ENCODE results near the gene CYP27A1. TPM values are rescaled to one million over a fixed set of nuclear protein-coding genes. Genes with fewer than 3 reads are reported as not detected.
A peak's percentile ranks its signal among the peaks of the same experiment; 100 is the strongest.

CYP27A1 gene
- total RNA-seq, 1 donor from 2014 or later, result 30.0 TPM

GRCh38 chr2:218806346-218806978, 24.5 kb downstream of the CYP27A1 start:
- Histone ChIP-seq H3K9me3 (peaks cover 5% of the 10 kb centered on the region), H3K27ac (peak overlapping the region; percentile 75), H3K4me3 (no peak overlapping the region), H3K36me3 (no peaks in the 10 kb centered on the region), H3K27me3 (no peaks in the 10 kb centered on the region), H3K4me1 (peaks cover 36% of the 10 kb centered on the region)
- DNase-seq (ENCODE audit: extremely low spot score in 2 of 2), result no peak
- peak in 1 of 2 donors; percentile 96 for TF ChIP-seq POLR2AphosphoS5 (IDR thresholded peaks at IDR 0.05; ENCODE audit: insufficient read depth in 1 of 2, low read depth in 1 of 2)
- no peak for TF ChIP-seq CTCF (IDR thresholded peaks at IDR 0.05)
- intact Hi-C loops (cut with DNase I), result no loop called here

- H3K27ac ChIP-seq, result peak overlapping the region; percentile 75
These were observed 25.7 kb downstream of the CYP27A1 start for GRCh38 chr2:218807626-218808025.

GRCh38 chr2:218809515-218809914, 27.6 kb downstream of the CYP27A1 start:
- peaks cover 5% of the 10 kb centered on the region for H3K9me3 ChIP-seq
- H3K36me3 ChIP-seq, result peaks cover 0 to 24% of the 10 kb centered on the region in 2 donors
- no peak for DNase-seq (ENCODE audit: extremely low spot score in 2 of 2)
- no peaks in the 10 kb centered on the region for H3K27me3 ChIP-seq
- no peak for TF ChIP-seq POLR2AphosphoS5 (IDR thresholded peaks at IDR 0.05; ENCODE audit: insufficient read depth in 1 of 2, low read depth in 1 of 2)
- no peak for TF ChIP-seq POLR2A (IDR thresholded peaks at IDR 0.05)
- no peak for TF ChIP-seq CTCF (IDR thresholded peaks at IDR 0.05)
- H3K4me1 ChIP-seq, result peaks cover 25% of the 10 kb centered on the region
- no peak overlapping the region for H3K27ac ChIP-seq
- intact Hi-C loops (cut with DNase I), result no loop called here
- no peak overlapping the region for H3K4me3 ChIP-seq

More at GRCh38 chr2:218807626-218808025, 25.7 kb downstream of the CYP27A1 start:
- no peak for DNase-seq (ENCODE audit: extremely low spot score in 2 of 2)
- H3K9me3 ChIP-seq, result peaks cover 5% of the 10 kb centered on the region
- H3K4me3 ChIP-seq, result no peak overlapping the region
- intact Hi-C loops (cut with DNase I), result no loop called here
- H3K4me1 ChIP-seq, result peaks cover 26% of the 10 kb centered on the region
- no peak for TF ChIP-seq POLR2AphosphoS5 (IDR thresholded peaks at IDR 0.05; ENCODE audit: insufficient read depth in 1 of 2, low read depth in 1 of 2)
- no peak for TF ChIP-seq POLR2A (IDR thresholded peaks at IDR 0.05)
- TF ChIP-seq CTCF (IDR thresholded peaks at IDR 0.05), result no peak
- H3K36me3 ChIP-seq, result peaks cover 0 to 6% of the 10 kb centered on the region in 2 donors
- no peaks in the 10 kb centered on the region for H3K27me3 ChIP-seq

- Histone ChIP-seq H3K9me3 (no peaks in the 10 kb centered on the region), H3K27ac (no peak overlapping the region), H3K4me1 (peaks cover 19% of the 10 kb centered on the region), H3K27me3 (no peaks in the 10 kb centered on the region), H3K4me3 (no peak overlapping the region), H3K36me3 (peaks cover 0 to 28% of the 10 kb centered on the region in 2 donors)
- intact Hi-C loops (cut with DNase I), result loop anchor here (10.0 kb wide), 1 partner anchor 1405 kb away; no protein-coding TSS in a partner anchor
- no peak for DNase-seq (ENCODE audit: extremely low spot score in 2 of 2)
- TF ChIP-seq POLR2A (IDR thresholded peaks at IDR 0.05) (no peak), CTCF (IDR thresholded peaks at IDR 0.05) (no peak), POLR2AphosphoS5 (IDR thresholded peaks at IDR 0.05; ENCODE audit: insufficient read depth in 1 of 2, low read depth in 1 of 2) (no peak)
These were observed 28.3 kb downstream of the CYP27A1 start for GRCh38 chr2:218810256-218810655.

- Histone ChIP-seq H3K4me1 (peaks cover 10% of the 10 kb centered on the region), H3K9me3 (no peaks in the 10 kb centered on the region), H3K4me3 (no peak overlapping the region), H3K27ac (no peak overlapping the region), H3K36me3 (peaks cover 0 to 36% of the 10 kb centered on the region in 2 donors), H3K27me3 (no peaks in the 10 kb centered on the region)
- intact Hi-C loops (cut with DNase I), result loop anchor here (10.0 kb wide), 1 partner anchor 1403 kb away; no protein-coding TSS in a partner anchor
- TF ChIP-seq POLR2A (IDR thresholded peaks at IDR 0.05), result no peak
- no peak for TF ChIP-seq POLR2AphosphoS5 (IDR thresholded peaks at IDR 0.05; ENCODE audit: insufficient read depth in 1 of 2, low read depth in 1 of 2)
- TF ChIP-seq CTCF (IDR thresholded peaks at IDR 0.05), result no peak
- DNase-seq (ENCODE audit: extremely low spot score in 2 of 2), result no peak
These were observed 29.4 kb downstream of the CYP27A1 start for GRCh38 chr2:218811382-218811781.

Data from vagina (tissue), 2 donors.